SKM-1 treated with dmso at 0.1 percent for 144 hours (cell line): ENCODE measurements around the gene PPP1R12B.
"Not testable (repeated sequence)": the region's sequence is repeated elsewhere in the genome, so short reads cannot be mapped to it uniquely, and the experiment has no call there.

ENCODE experiments used
- DNase-seq: peaks from one replicate; lab custom pipeline; 2025; ENCODE audit not compliant: unreplicated experiment; lab: John Stamatoyannopoulos, UW

The PPP1R12B gene

GRCh38 chr1:202397256-202397655, 48.8 kb downstream of the PPP1R12B start:
- no peak for DNase-seq

GRCh38 chr1:202398439-202398838, 49.9 kb downstream of the PPP1R12B start:
- DNase-seq = not testable (repeated sequence)

- not testable (repeated sequence) for DNase-seq
These were observed 53.3 kb downstream of the PPP1R12B start for GRCh38 chr1:202401771-202402170.

- DNase-seq = not testable (repeated sequence)
These were observed 54.9 kb downstream of the PPP1R12B start for GRCh38 chr1:202403381-202403780.

- no peak for DNase-seq
These were observed 57.4 kb downstream of the PPP1R12B start for GRCh38 chr1:202405928-202406327.

- DNase-seq = not testable (repeated sequence)
These were observed 58.4 kb downstream of the PPP1R12B start for GRCh38 chr1:202406896-202407295.

- not testable (repeated sequence) for DNase-seq
These were observed 58.9 kb downstream of the PPP1R12B start for GRCh38 chr1:202407378-202407777.

- not testable (repeated sequence) for DNase-seq
These were observed 61.8 kb downstream of the PPP1R12B start for GRCh38 chr1:202410251-202410650.

- DNase-seq = not testable (repeated sequence)
These were observed 62.4 kb downstream of the PPP1R12B start for GRCh38 chr1:202410854-202411357.

GRCh38 chr1:202411422-202411821, 62.9 kb downstream of the PPP1R12B start:
- DNase-seq = no peak

GRCh38 chr1:202412421-202412820, 63.9 kb downstream of the PPP1R12B start:
- DNase-seq = not testable (repeated sequence)

- DNase-seq = no peak
These were observed 68.1 kb downstream of the PPP1R12B start for GRCh38 chr1:202416641-202417040.

- not testable (repeated sequence) for DNase-seq
These were observed 68.6 kb downstream of the PPP1R12B start for GRCh38 chr1:202417141-202417540.

- not testable (repeated sequence) for DNase-seq
These were observed 69.3 kb downstream of the PPP1R12B start for GRCh38 chr1:202417762-202418201.

GRCh38 chr1:202419731-202420130, 71.2 kb downstream of the PPP1R12B start:
- DNase-seq = not testable (repeated sequence)

GRCh38 chr1:202420422-202421094, 72.1 kb downstream of the PPP1R12B start:
- not testable (repeated sequence) for DNase-seq

- DNase-seq = not testable (repeated sequence)
These were observed 74.2 kb downstream of the PPP1R12B start for GRCh38 chr1:202422709-202423108.

GRCh38 chr1:202424260-202424659, 75.8 kb downstream of the PPP1R12B start:
- DNase-seq = not testable (repeated sequence)

GRCh38 chr1:202430111-202430510, 81.6 kb downstream of the PPP1R12B start:
- not testable (repeated sequence) for DNase-seq

- DNase-seq = not testable (repeated sequence)
These were observed 83.8 kb downstream of the PPP1R12B start for GRCh38 chr1:202432338-202432737.

- DNase-seq = no peak
These were observed 84.9 kb downstream of the PPP1R12B start for GRCh38 chr1:202433155-202434043.

GRCh38 chr1:202434059-202434458, 85.6 kb downstream of the PPP1R12B start:
- DNase-seq = no peak
